Thyroid gland (tissue), 4 donors: ENCODE data around the gene PAPLN.

ENCODE experiments used
- CTCF ChIP-seq, 6 experiments: fragments of 200-600 bp in 3 of 6; fragments of 450-650 bp in 3 of 6; sonication (generic) in 3 of 6; IDR thresholded peaks; one replicate each; pipeline ENCODE4 v1.5.1; 2016 to 2019; ENCODE audit warnings: antibody characterized with exemption in 6 of 6, mild to moderate bottlenecking in 2 of 6, inconsistent platforms in 1 of 6, moderate library complexity in 1 of 6
- POLR2A ChIP-seq, 2 donors: fragments of 450-650 bp; IDR thresholded peaks; one replicate each; pipeline ENCODE4 v1.6.1; 2017; ENCODE audit warnings: antibody characterized with exemption in 2 of 2, mild to moderate bottlenecking in 2 of 2, moderate library complexity in 1 of 2

DNA sequence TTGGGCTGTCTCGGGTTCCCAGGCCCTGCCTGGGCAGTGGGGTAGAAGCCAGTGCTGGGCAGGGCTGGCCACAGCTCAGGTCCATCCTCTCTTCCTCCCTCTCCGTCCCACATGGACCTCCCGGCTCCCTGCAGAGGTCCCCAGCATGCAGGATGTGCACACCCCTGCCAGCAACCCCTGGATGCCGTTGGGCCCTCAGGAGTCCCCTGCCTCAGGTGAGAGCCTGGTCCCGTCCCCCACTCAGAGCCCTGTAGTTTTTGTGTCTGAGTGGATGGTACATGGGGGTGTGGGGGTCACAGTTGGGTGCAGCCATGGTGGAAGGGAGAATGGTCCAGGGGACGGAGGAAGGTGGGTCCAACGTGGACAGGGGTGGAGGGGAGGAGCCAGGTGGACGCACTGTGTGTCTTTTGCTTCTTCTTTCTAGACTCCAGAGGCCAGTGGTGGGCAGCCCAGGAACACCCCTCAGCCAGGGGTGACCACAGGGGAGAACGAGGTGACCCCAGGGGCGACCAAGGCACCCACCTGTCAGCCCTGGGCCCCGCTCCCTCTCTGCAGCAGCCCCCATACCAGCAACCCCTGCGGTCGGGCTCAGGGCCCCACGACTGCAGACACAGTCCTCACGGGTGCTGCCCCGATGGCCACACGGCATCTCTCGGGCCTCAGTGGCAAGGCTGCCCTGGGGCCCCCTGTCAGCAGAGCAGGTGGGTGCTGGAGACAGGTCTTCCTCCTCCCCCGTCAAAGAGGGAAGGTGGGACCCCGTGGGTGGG, 21.7 kb downstream of the PAPLN start:
- TF ChIP-seq CTCF (IDR thresholded peaks at IDR 0.05): no peak
- no peak for TF ChIP-seq POLR2A (IDR thresholded peaks at IDR 0.05)
